ENCODE results near the gene RNF123. TPM values are rescaled to one million over a fixed set of nuclear protein-coding genes. Genes with fewer than 3 reads are reported as not detected.

The RNF123 gene
- total RNA-seq, 1 donor from 2014 or later, result 31.3 TPM

DNA sequence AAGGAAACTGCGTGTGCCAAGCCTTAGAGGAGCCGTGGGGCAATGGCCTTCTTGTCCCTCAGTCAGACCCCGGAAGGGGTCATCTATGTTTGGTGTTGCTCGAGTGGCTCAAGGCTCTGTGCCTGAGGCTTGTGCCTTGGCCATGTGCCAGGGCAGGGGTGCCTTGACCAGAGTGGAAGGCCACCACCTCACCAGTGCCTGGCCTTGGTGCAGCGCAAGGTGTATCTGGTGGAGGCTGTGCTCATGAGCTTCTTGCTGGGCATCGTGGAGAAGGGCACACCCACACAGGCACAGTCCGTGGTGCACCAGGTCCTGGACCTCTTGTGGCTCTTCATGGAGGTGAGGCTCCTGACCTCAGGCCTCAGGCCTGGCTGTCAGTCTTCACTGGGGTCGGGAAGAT is 10.7 kb downstream of the RNF123 start:
- Histone ChIP-seq H3K27me3 (ENCODE audit: control insufficient read depth in 3 of 3, insufficient read depth in 3 of 3, low read length in 3 of 3) (no peaks in the 10 kb centered on the region), H3K9me3 (ENCODE audit: control insufficient read depth in 3 of 3, low read length in 3 of 3) (no peaks in the 10 kb centered on the region), H3K4me1 (ENCODE audit: control insufficient read depth in 3 of 3, insufficient read depth in 3 of 3, low read length in 3 of 3) (peaks cover 29 to 73% (median 53%) of the 10 kb centered on the region in 3 donors), H3K4me3 (ENCODE audit: low read length in 3 of 3) (no peak overlapping the region), H3K9ac (ENCODE audit: low read depth in 1 of 3, low read length in 3 of 3) (no peak overlapping the region), H3K27ac (ENCODE audit: low read depth, low read length) (no peak overlapping the region), H3K36me3 (ENCODE audit: control insufficient read depth in 3 of 3, insufficient read depth in 3 of 3, low read length in 3 of 3) (peaks cover 65 to 76% (median 68%) of the 10 kb centered on the region in 3 donors)

DNA sequence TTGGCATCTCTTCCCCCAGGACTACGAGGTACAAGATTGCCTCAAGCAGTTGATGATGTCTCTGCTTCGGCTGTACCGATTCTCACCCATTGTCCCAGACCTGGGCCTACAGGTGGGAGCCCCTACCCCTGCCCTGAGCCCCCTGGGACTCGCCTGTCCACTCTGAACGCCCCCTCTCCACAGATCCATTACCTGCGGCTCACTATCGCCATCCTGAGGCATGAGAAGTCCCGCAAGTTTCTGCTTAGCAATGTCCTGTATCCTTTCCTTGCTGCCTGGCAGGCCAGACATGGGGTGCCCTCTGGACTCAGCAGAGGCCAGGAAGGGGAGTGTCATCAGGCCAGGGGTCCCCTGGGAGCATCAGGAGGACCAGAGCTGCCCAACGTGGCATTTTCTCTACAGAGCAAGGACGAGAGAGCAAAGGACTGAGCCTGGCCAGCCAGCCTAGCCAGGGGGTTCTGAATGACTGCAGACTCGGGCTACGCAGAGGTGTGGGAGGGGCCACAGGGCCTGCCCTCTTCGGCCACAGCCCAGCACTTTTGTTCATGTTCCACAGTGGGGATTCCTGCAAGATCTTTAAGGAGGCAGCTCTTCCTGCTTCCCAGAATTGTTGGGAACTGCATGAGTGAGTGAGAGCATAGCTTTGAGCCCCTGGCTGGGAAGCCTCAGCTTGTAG is 11.2 kb downstream of the RNF123 start:
- Histone ChIP-seq H3K4me1 (ENCODE audit: control insufficient read depth in 3 of 3, insufficient read depth in 3 of 3, low read length in 3 of 3) (peaks cover 26 to 67% (median 47%) of the 10 kb centered on the region in 3 donors), H3K27me3 (ENCODE audit: control insufficient read depth in 3 of 3, insufficient read depth in 3 of 3, low read length in 3 of 3) (no peaks in the 10 kb centered on the region), H3K36me3 (ENCODE audit: control insufficient read depth in 3 of 3, insufficient read depth in 3 of 3, low read length in 3 of 3) (peaks cover 71 to 82% (median 73%) of the 10 kb centered on the region in 3 donors), H3K27ac (ENCODE audit: low read depth, low read length) (no peak overlapping the region), H3K9me3 (ENCODE audit: control insufficient read depth in 3 of 3, low read length in 3 of 3) (no peaks in the 10 kb centered on the region), H3K9ac (ENCODE audit: low read depth in 1 of 3, low read length in 3 of 3) (peak overlapping the region in 1 of 3 donors; percentile 45), H3K4me3 (ENCODE audit: low read length in 3 of 3) (no peak overlapping the region)

DNA sequence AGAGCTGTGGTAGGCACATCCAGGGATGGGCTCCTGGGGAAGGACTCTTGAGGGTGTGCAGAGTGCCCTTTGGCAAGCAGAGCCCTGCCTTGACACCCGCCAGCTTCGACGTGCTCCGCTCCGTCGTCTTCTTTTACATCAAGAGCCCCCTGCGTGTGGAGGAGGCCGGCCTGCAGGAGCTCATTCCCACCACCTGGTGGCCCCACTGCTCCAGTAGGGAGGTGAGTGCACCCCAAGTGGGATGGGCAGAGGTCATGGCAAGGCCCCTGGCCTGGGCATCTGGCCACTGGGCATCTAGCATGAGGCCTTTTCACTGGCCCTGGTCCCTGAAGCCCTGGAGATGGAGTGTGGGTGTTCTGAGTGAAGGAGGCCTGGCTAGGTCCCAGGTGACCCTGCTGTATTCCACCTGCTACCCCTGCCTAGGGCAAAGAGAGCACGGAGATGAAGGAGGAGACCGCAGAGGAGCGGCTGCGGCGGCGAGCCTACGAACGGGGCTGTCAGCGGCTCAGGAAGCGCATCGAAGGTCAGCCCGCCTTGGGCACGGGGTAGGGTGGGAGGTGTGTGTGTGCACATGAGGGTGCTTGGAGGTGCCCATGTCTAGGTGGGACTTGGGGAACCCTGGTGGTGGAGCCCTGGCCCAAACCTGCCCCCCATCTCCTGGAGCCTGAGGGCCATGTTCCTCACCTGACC is 12.2 kb downstream of the RNF123 start:
- Histone ChIP-seq H3K4me1 (ENCODE audit: control insufficient read depth in 3 of 3, insufficient read depth in 3 of 3, low read length in 3 of 3) (peaks cover 24 to 59% (median 40%) of the 10 kb centered on the region in 3 donors), H3K27ac (ENCODE audit: low read depth, low read length) (no peak overlapping the region), H3K27me3 (ENCODE audit: control insufficient read depth in 3 of 3, insufficient read depth in 3 of 3, low read length in 3 of 3) (no peaks in the 10 kb centered on the region), H3K9me3 (ENCODE audit: control insufficient read depth in 3 of 3, low read length in 3 of 3) (no peaks in the 10 kb centered on the region), H3K4me3 (ENCODE audit: low read length in 3 of 3) (peak overlapping the region in 1 of 3 donors; percentile 22), H3K9ac (ENCODE audit: low read depth in 1 of 3, low read length in 3 of 3) (peak overlapping the region in 2 of 3 donors; percentile 40 to 45), H3K36me3 (ENCODE audit: control insufficient read depth in 3 of 3, insufficient read depth in 3 of 3, low read length in 3 of 3) (peaks cover 78 to 90% (median 82%) of the 10 kb centered on the region in 3 donors)

DNA sequence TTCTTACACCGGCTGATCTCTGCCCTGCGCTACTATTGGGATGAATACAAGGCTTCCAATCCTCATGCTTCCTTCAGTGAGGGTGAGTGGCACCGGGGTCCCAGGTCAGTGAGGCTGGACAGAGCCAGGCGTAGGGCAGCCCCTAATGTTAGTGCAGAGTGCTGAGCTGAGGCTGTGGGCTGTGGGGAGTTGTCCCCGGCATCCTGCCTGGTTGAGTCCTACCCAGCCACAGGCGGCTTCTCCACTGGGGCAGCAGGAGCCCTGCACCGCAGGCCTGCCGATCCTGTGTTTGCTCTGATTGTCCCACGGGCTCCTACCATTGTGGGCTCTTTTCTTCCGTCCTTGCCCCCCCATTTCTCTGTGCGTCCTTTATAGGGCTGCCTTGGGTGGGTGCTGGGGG is 13.3 kb downstream of the RNF123 start:
- no peak overlapping the region for H3K27ac ChIP-seq (ENCODE audit: low read depth, low read length)
- H3K4me3 ChIP-seq (ENCODE audit: low read length in 3 of 3), result no peak overlapping the region
- H3K27me3 ChIP-seq (ENCODE audit: control insufficient read depth in 3 of 3, insufficient read depth in 3 of 3, low read length in 3 of 3), result no peaks in the 10 kb centered on the region
- H3K36me3 ChIP-seq (ENCODE audit: control insufficient read depth in 3 of 3, insufficient read depth in 3 of 3, low read length in 3 of 3), result peaks cover 83 to 90% (median 85%) of the 10 kb centered on the region in 3 donors
- H3K9me3 ChIP-seq (ENCODE audit: control insufficient read depth in 3 of 3, low read length in 3 of 3), result no peaks in the 10 kb centered on the region
- peaks cover 17 to 48% (median 29%) of the 10 kb centered on the region in 3 donors for H3K4me1 ChIP-seq (ENCODE audit: control insufficient read depth in 3 of 3, insufficient read depth in 3 of 3, low read length in 3 of 3)
- no peak overlapping the region for H3K9ac ChIP-seq (ENCODE audit: low read depth in 1 of 3, low read length in 3 of 3)

DNA sequence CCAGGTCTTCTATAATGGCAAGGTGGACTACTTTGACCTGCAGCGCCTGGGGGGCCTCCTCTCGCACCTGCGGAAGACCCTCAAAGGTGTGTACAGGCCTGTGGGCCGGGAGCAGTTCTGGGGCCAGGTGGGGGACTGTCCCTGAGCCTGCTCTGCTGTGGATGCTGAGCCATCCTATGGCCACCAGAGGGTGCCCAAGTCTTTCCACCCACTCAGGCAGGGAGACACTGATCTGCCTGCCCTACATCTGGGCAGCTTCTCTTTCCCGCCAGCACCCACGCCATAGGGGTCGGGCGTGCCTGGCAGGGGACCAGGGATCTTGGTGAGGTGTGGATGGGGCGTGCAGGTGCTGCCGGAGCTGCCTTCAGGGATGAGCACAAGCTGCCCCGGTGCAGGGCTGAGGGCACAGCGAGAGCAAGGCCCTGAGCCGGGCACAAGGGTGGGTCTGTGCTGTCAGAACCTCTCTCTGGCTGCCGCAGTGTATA is 14.1 kb downstream of the RNF123 start:
- peaks cover 12 to 40% (median 23%) of the 10 kb centered on the region in 3 donors for H3K4me1 ChIP-seq (ENCODE audit: control insufficient read depth in 3 of 3, insufficient read depth in 3 of 3, low read length in 3 of 3)
- H3K4me3 ChIP-seq (ENCODE audit: low read length in 3 of 3), result no peak overlapping the region
- H3K36me3 ChIP-seq (ENCODE audit: control insufficient read depth in 3 of 3, insufficient read depth in 3 of 3, low read length in 3 of 3), result peaks cover 82 to 88% (median 84%) of the 10 kb centered on the region in 3 donors
- H3K27ac ChIP-seq (ENCODE audit: low read depth, low read length), result no peak overlapping the region
- H3K27me3 ChIP-seq (ENCODE audit: control insufficient read depth in 3 of 3, insufficient read depth in 3 of 3, low read length in 3 of 3), result no peaks in the 10 kb centered on the region
- no peaks in the 10 kb centered on the region for H3K9me3 ChIP-seq (ENCODE audit: control insufficient read depth in 3 of 3, low read length in 3 of 3)
- H3K9ac ChIP-seq (ENCODE audit: low read depth in 1 of 3, low read length in 3 of 3), result no peak overlapping the region

DNA sequence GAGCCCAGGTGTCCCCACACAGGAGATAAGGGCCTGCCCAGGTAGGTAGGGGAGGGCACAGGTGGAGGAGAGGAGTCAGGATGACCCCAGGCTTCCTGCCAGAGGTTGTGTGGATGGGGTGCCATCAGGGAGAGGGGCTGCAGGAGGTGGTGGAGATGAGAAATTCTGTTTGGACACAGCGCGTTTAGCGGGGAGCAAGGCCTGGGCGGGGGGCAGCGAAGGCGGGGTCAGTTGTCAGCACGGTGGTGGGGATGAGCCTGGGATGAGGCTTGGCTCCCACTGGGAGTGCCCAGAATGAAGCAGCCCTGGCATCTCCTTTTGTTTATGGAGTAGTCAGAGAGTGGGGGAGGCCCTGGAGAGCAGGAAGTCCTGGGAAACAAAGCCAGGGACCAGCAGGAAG is 14.6 kb downstream of the RNF123 start:
- H3K4me1 ChIP-seq (ENCODE audit: control insufficient read depth in 3 of 3, insufficient read depth in 3 of 3, low read length in 3 of 3), result peaks cover 9 to 35% (median 20%) of the 10 kb centered on the region in 3 donors
- H3K27me3 ChIP-seq (ENCODE audit: control insufficient read depth in 3 of 3, insufficient read depth in 3 of 3, low read length in 3 of 3), result no peaks in the 10 kb centered on the region
- H3K9me3 ChIP-seq (ENCODE audit: control insufficient read depth in 3 of 3, low read length in 3 of 3), result no peaks in the 10 kb centered on the region
- H3K4me3 ChIP-seq (ENCODE audit: low read length in 3 of 3), result no peak overlapping the region
- no peak overlapping the region for H3K9ac ChIP-seq (ENCODE audit: low read depth in 1 of 3, low read length in 3 of 3)
- no peak overlapping the region for H3K27ac ChIP-seq (ENCODE audit: low read depth, low read length)
- H3K36me3 ChIP-seq (ENCODE audit: control insufficient read depth in 3 of 3, insufficient read depth in 3 of 3, low read length in 3 of 3), result peaks cover 80 to 85% (median 81%) of the 10 kb centered on the region in 3 donors

DNA sequence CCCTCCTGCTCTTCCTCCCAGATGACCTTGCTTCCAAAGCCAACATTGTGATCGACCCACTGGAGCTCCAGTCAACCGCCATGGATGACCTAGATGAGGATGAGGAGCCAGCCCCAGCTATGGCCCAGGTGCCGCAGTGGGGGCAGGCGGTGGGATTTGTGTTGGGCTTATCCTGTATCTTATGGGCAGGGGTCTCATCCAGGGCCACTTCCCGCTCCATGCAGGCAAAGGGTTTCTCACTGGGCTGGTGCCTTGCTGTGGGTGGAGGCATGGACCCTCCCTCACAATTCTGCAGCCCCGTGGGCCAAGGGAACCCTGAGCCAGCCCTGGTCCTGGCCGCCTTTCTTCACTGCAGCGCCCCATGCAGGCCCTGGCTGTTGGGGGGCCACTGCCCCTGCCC is 15.3 kb downstream of the RNF123 start:
- no peak overlapping the region for H3K4me3 ChIP-seq (ENCODE audit: low read length in 3 of 3)
- H3K9ac ChIP-seq (ENCODE audit: low read depth in 1 of 3, low read length in 3 of 3), result no peak overlapping the region
- H3K4me1 ChIP-seq (ENCODE audit: control insufficient read depth in 3 of 3, insufficient read depth in 3 of 3, low read length in 3 of 3), result peaks cover 8 to 30% (median 20%) of the 10 kb centered on the region in 3 donors
- no peaks in the 10 kb centered on the region for H3K27me3 ChIP-seq (ENCODE audit: control insufficient read depth in 3 of 3, insufficient read depth in 3 of 3, low read length in 3 of 3)
- H3K9me3 ChIP-seq (ENCODE audit: control insufficient read depth in 3 of 3, low read length in 3 of 3), result no peaks in the 10 kb centered on the region
- no peak overlapping the region for H3K27ac ChIP-seq (ENCODE audit: low read depth, low read length)
- H3K36me3 ChIP-seq (ENCODE audit: control insufficient read depth in 3 of 3, insufficient read depth in 3 of 3, low read length in 3 of 3), result peaks cover 78 to 81% (median 80%) of the 10 kb centered on the region in 3 donors

DNA sequence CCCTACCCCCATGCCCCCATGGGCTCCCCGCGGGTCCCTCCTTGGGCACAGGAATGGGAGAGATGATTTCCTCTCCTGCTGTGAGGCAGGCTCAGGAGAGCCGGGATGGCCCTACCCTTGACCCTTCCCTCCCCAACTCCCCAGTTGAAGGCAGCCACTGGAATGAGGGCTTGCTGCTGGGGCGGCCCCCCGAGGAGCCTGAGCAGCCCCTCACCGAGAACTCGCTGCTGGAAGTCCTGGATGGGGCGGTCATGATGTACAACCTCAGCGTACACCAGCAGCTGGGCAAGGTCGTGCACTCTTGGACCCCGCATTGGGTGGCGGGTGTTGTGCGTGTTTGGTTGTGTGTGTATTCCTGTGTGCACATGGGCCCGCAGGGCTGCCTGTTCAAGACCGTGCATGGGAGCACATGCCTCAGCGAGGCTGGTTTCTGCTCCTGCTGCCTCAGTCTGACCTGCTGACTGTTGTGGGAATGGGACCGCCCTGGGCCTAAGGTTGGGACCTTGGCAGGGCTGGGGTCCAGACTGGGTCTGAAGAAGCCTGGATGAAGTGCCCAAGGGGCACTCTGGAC is 16.1 kb downstream of the RNF123 start:
- H3K27ac ChIP-seq (ENCODE audit: low read depth, low read length), result no peak overlapping the region
- no peaks in the 10 kb centered on the region for H3K27me3 ChIP-seq (ENCODE audit: control insufficient read depth in 3 of 3, insufficient read depth in 3 of 3, low read length in 3 of 3)
- H3K9ac ChIP-seq (ENCODE audit: low read depth in 1 of 3, low read length in 3 of 3), result no peak overlapping the region
- H3K4me1 ChIP-seq (ENCODE audit: control insufficient read depth in 3 of 3, insufficient read depth in 3 of 3, low read length in 3 of 3), result peaks cover 3 to 22% (median 16%) of the 10 kb centered on the region in 3 donors
- H3K4me3 ChIP-seq (ENCODE audit: low read length in 3 of 3), result no peak overlapping the region
- H3K9me3 ChIP-seq (ENCODE audit: control insufficient read depth in 3 of 3, low read length in 3 of 3), result no peaks in the 10 kb centered on the region
- peaks cover 71 to 75% (median 74%) of the 10 kb centered on the region in 3 donors for H3K36me3 ChIP-seq (ENCODE audit: control insufficient read depth in 3 of 3, insufficient read depth in 3 of 3, low read length in 3 of 3)

DNA sequence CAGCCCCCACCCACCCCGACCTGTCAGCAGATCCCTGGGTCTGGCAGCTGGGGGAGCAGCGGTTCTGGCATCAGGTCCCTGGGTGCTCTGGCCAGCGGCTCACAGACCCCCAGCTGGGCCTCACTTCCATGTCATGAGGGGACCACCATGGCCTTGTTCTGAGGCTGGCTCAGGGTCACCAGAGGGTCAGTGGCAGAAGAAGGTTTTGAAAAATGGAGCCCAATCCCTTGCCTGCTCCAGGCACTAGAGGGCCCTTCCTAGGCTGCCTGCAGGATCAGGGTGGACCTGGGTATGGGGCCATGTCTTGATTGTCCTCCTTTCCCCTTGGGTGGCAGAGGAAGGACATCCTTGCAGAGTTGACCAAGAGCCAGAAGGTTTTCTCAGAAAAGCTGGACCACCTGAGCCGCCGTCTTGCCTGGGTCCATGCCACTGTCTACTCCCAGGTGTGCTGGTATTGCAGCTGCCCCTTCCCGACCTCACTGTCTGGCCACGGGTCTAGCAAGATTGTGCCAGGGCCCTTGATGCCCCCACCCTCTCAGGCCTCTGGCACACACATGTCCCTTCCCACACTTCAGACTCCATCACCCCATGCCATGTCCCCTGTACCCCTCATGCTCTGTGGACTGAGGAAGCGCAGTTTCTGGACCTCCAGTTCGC is 17.2 kb downstream of the RNF123 start:
- Histone ChIP-seq H3K9ac (ENCODE audit: low read depth in 1 of 3, low read length in 3 of 3) (no peak overlapping the region), H3K36me3 (ENCODE audit: control insufficient read depth in 3 of 3, insufficient read depth in 3 of 3, low read length in 3 of 3) (peaks cover 66 to 70% (median 67%) of the 10 kb centered on the region in 3 donors), H3K4me1 (ENCODE audit: control insufficient read depth in 3 of 3, insufficient read depth in 3 of 3, low read length in 3 of 3) (peaks cover 3 to 12% (median 9%) of the 10 kb centered on the region in 3 donors), H3K9me3 (ENCODE audit: control insufficient read depth in 3 of 3, low read length in 3 of 3) (no peaks in the 10 kb centered on the region), H3K4me3 (ENCODE audit: low read length in 3 of 3) (no peak overlapping the region), H3K27ac (ENCODE audit: low read depth, low read length) (no peak overlapping the region), H3K27me3 (ENCODE audit: control insufficient read depth in 3 of 3, insufficient read depth in 3 of 3, low read length in 3 of 3) (no peaks in the 10 kb centered on the region)

All from skeletal muscle tissue (tissue), 4 donors.